Right atrium auricular region (tissue), 2 donors: ENCODE measurements around the gene NFAT5. TPM values are rescaled to one million over a fixed set of nuclear protein-coding genes. Genes with fewer than 3 reads are reported as not detected.

Source experiments
- DNase-seq: peaks from one replicate; pipeline ENCODE4 v3.0.0-alpha.2; 2019; ENCODE audit warnings: low spot score
- H3K27ac ChIP-seq, 2 donors: fragments of 200-600 bp; sonication (generic); 1 replicate in 1 of 2; 2 replicates in 1 of 2; pipeline ENCODE4 v1.5.1; 2016 to 2019
- H3K27me3 ChIP-seq, 2 donors: fragments of 200-600 bp; sonication (generic); one replicate each; pipeline versions ENCODE4 v1.5.1 to v1.6.0; 2017 to 2019
- H3K36me3 ChIP-seq: fragments of 200-600 bp; sonication (generic); one replicate; pipeline ENCODE4 v1.5.1; 2016
- H3K4me1 ChIP-seq, 2 donors: fragments of 200-600 bp; sonication (generic); one replicate each; pipeline versions ENCODE4 v1.5.1 to v1.6.0; 2017 to 2019
- H3K4me3 ChIP-seq, 2 donors: fragments of 200-600 bp; sonication (generic); 1 replicate in 1 of 2; 2 replicates in 1 of 2; pipeline ENCODE4 v1.5.1; 2017 to 2019; ENCODE audit warnings: mild to moderate bottlenecking in 1 of 2, moderate library complexity in 1 of 2
- H3K9me3 ChIP-seq, 2 donors: fragments of 200-600 bp; sonication (generic); one replicate each; pipeline ENCODE4 v1.5.1; 2019
- total RNA-seq, 2 donors: library from RNA; depleted of rRNA; stranded (reverse); fragments of >200 nt; gene quantifications; one replicate each; pipeline ENCODE4 v1.1.0, GENCODE V29; 2016
- TF ChIP-seq, protein P1 (sequence below), 2 donors: fragments of 200-600 bp; sonication (generic); IDR thresholded peaks; one replicate each; pipeline ENCODE4 v1.5.1; 2019; ENCODE audit warnings: antibody characterized with exemption in 2 of 2

NFAT5 gene
- total RNA-seq, 2 donors from 2014 or later: 16.4 to 22.6 TPM

DNA sequence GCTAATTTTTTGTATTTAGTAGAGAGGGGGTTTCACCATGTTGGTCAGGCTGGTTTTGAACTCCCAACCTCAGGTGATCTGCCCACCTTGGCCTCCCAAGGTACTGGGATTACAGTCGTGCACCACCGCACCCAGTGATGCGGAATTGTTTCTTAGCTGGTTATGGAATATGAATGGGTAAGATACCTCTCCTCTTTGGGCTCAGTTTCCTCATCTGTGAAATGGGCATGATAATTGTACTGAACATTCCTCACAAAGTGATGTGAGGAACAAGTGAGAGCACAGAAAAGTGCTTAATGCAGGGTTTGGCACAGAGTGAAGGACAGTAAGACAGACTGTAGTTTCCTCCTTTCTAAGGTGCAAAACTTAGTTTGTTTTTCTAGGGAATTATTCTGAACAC, 31.0 kb upstream of the NFAT5 start:
- no peak overlapping the region for H3K4me3 ChIP-seq

GRCh38 chr16:69535123-69536050, 30.4 kb upstream of the NFAT5 start:
- Histone ChIP-seq H3K27me3 (no peaks in the 10 kb centered on the region), H3K4me1 (peaks cover 0 to 7% of the 10 kb centered on the region in 2 donors), H3K27ac (no peak overlapping the region), H3K36me3 (no peaks in the 10 kb centered on the region), H3K9me3 (no peaks in the 10 kb centered on the region), H3K4me3 (no peak overlapping the region)
- no peak for DNase-seq
- TF ChIP-seq, protein P1, sequence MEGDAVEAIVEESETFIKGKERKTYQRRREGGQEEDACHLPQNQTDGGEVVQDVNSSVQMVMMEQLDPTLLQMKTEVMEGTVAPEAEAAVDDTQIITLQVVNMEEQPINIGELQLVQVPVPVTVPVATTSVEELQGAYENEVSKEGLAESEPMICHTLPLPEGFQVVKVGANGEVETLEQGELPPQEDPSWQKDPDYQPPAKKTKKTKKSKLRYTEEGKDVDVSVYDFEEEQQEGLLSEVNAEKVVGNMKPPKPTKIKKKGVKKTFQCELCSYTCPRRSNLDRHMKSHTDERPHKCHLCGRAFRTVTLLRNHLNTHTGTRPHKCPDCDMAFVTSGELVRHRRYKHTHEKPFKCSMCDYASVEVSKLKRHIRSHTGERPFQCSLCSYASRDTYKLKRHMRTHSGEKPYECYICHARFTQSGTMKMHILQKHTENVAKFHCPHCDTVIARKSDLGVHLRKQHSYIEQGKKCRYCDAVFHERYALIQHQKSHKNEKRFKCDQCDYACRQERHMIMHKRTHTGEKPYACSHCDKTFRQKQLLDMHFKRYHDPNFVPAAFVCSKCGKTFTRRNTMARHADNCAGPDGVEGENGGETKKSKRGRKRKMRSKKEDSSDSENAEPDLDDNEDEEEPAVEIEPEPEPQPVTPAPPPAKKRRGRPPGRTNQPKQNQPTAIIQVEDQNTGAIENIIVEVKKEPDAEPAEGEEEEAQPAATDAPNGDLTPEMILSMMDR (IDR thresholded peaks at IDR 0.05): no peak

More for the DNA sequence above, 31.0 kb upstream of the NFAT5 start:
- Histone ChIP-seq H3K9me3 (no peaks in the 10 kb centered on the region), H3K27me3 (no peaks in the 10 kb centered on the region), H3K36me3 (no peaks in the 10 kb centered on the region), H3K4me1 (peaks cover 0 to 8% of the 10 kb centered on the region in 2 donors), H3K27ac (no peak overlapping the region)
- TF ChIP-seq, protein P1 (IDR thresholded peaks at IDR 0.05): no peak
- DNase-seq: no peak

- Histone ChIP-seq H3K4me1 (no peaks in the 10 kb centered on the region), H3K4me3 (no peak overlapping the region), H3K27me3 (no peaks in the 10 kb centered on the region), H3K27ac (no peak overlapping the region), H3K9me3 (no peaks in the 10 kb centered on the region), H3K36me3 (no peaks in the 10 kb centered on the region)
- no peak for DNase-seq
- TF ChIP-seq, protein P1 (IDR thresholded peaks at IDR 0.05): no peak
These were observed 28.1 kb upstream of the NFAT5 start for GRCh38 chr16:69537706-69538080.

- Histone ChIP-seq H3K36me3 (no peaks in the 10 kb centered on the region), H3K4me3 (no peak overlapping the region)
- DNase-seq: no peak
These were observed 27.0 kb upstream of the NFAT5 start for GRCh38 chr16:69538808-69539207.

DNA sequence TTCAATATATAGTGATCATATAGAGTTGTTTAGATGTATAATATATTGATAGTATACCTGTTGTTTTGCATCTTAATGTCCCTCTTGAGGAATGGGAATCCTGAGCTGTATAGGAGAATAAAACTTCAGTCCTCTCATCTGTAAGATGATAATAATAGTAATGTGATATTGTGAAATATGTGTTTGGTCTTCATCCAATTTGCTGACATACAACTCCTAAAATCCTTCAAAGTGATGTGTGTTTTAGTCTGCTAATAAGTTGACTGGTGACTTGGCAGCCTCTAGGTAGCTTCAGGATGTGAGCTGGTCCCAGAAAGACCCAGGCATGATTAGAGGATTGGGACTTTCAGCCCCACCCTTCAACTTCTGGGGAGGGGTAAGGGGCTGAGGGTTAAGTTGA, 22.8 kb upstream of the NFAT5 start:
- TF ChIP-seq, protein P1 (IDR thresholded peaks at IDR 0.05): no peak
- DNase-seq: no peak
- no peaks in the 10 kb centered on the region for H3K4me1 ChIP-seq
- no peaks in the 10 kb centered on the region for H3K27me3 ChIP-seq
- H3K27ac ChIP-seq: no peak overlapping the region
- no peaks in the 10 kb centered on the region for H3K9me3 ChIP-seq
- no peak overlapping the region for H3K4me3 ChIP-seq
- H3K36me3 ChIP-seq: no peaks in the 10 kb centered on the region

More at GRCh38 chr16:69538808-69539207, 27.0 kb upstream of the NFAT5 start:
- TF ChIP-seq, protein P1 (IDR thresholded peaks at IDR 0.05): no peak
- no peaks in the 10 kb centered on the region for H3K4me1 ChIP-seq
- no peaks in the 10 kb centered on the region for H3K27me3 ChIP-seq
- H3K9me3 ChIP-seq: no peaks in the 10 kb centered on the region
- no peak overlapping the region for H3K27ac ChIP-seq
